Activated CD8-positive, alpha-beta T cell treated with anti-CD3 and anti-CD28 coated beads for 36 hours (primary cell): Measurements from ENCODE around the gene NRXN3. TPM values are rescaled to one million over a fixed set of nuclear protein-coding genes. Genes with fewer than 3 reads are reported as not detected.
A peak's percentile ranks its signal among the peaks of the same experiment; 100 is the strongest.

Source experiments
- ATAC-seq: fragments of 200-7000 bp; cut with Tn5 transposase; one replicate; pipeline ENCODE4 v1.10.0; 2021; ENCODE audit warnings: mild to moderate bottlenecking, moderate library complexity
- CTCF ChIA-PET: fragments of 350-600 bp; sonication (Branson Sonifier 250); formaldehyde crosslinking; loops from one replicate; lab custom pipeline; 2021; ENCODE audit warnings: antibody characterized with exemption; lab: Charles Lee
- POLR2A ChIA-PET: fragments of 350-600 bp; sonication (Branson Sonifier 250); formaldehyde crosslinking; loops from one replicate; lab custom pipeline; 2021; ENCODE audit warnings: antibody characterized with exemption; lab: Charles Lee
- DNase-seq: peaks from one replicate; pipeline ENCODE4 v3.0.0-alpha.2; 2020
- H3K27ac Mint-ChIP-seq: one replicate; pipeline ENCODE4 v1.8.0; 2021; ENCODE audit warnings: mild to moderate bottlenecking, mixed read lengths
- H3K27me3 Mint-ChIP-seq: one replicate; pipeline ENCODE4 v1.8.0; 2021; ENCODE audit warnings: mixed read lengths
- H3K36me3 Mint-ChIP-seq: one replicate; pipeline ENCODE4 v1.8.0; 2021; ENCODE audit warnings: low read depth, mixed read lengths
- H3K4me1 Mint-ChIP-seq: one replicate; pipeline ENCODE4 v1.8.0; 2021; ENCODE audit warnings: low read depth, mixed read lengths
- H3K4me3 Mint-ChIP-seq: one replicate; pipeline ENCODE4 v1.8.0; 2021; ENCODE audit warnings: mild to moderate bottlenecking, moderate library complexity, mixed read lengths
- H3K9me3 Mint-ChIP-seq: one replicate; pipeline ENCODE4 v1.8.0; 2021; ENCODE audit warnings: mixed read lengths
- CTCF ChIP-seq: fragments of 200-600 bp; IDR thresholded peaks from one replicate; pipeline ENCODE4 v1.8.0; 2022; ENCODE audit warnings: antibody characterized with exemption, mild to moderate bottlenecking
- intact Hi-C: fragments of 100-400 bp; cut with micrococcal nuclease; formaldehyde crosslinking; loops from one replicate; pipeline ENCODE4 v1.10.0; 2022
- total RNA-seq, 2 experiments: library from RNA; stranded (reverse); gene quantifications; one replicate each; pipeline ENCODE4 v1.2.3, GENCODE V29; 2021

NRXN3 gene
- total RNA-seq, 2 experiments from 2014 or later, result not detected

GRCh38 chr14:78875049-78875448, 704.9 kb downstream of the NRXN3 start:
- Mint-ChIP-seq H3K4me3 (no peak overlapping the region), H3K4me1 (no peaks in the 10 kb centered on the region), H3K27me3 (peaks cover 1% of the 10 kb centered on the region), H3K9me3 (no peaks in the 10 kb centered on the region), H3K27ac (no peak overlapping the region), H3K36me3 (no peaks in the 10 kb centered on the region)
- POLR2A ChIA-PET, result no interaction called here
- DNase-seq, result no peak
- TF ChIP-seq CTCF, result no peak
- CTCF ChIA-PET, result interaction anchor here (0.7 kb wide), 1 partner anchor 13 kb away, joined by 3 read pairs; no protein-coding TSS in a partner anchor
- no peak for ATAC-seq
- intact Hi-C loops, result no loop called here

GRCh38 chr14:78885884-78886283, 715.7 kb downstream of the NRXN3 start:
- no peak for DNase-seq
- Mint-ChIP-seq H3K27ac (no peak overlapping the region), H3K9me3 (peaks cover 5% of the 10 kb centered on the region), H3K36me3 (no peaks in the 10 kb centered on the region), H3K4me1 (no peaks in the 10 kb centered on the region), H3K4me3 (no peak overlapping the region), H3K27me3 (no peaks in the 10 kb centered on the region)
- no peak for TF ChIP-seq CTCF
- ChIA-PET CTCF (no interaction called here), POLR2A (no interaction called here)
- no peak for ATAC-seq
- intact Hi-C loops, result no loop called here

GRCh38 chr14:78897443-78897842, 727.3 kb downstream of the NRXN3 start:
- ATAC-seq (no peak), DNase-seq (no peak)
- Mint-ChIP-seq H3K36me3 (no peaks in the 10 kb centered on the region), H3K4me3 (no peak overlapping the region), H3K9me3 (no peaks in the 10 kb centered on the region), H3K4me1 (no peaks in the 10 kb centered on the region), H3K27me3 (no peaks in the 10 kb centered on the region), H3K27ac (no peak overlapping the region)
- ChIA-PET CTCF (no interaction called here), POLR2A (no interaction called here)
- intact Hi-C loops, result no loop called here
- no peak for TF ChIP-seq CTCF

- H3K27ac Mint-ChIP-seq, result no peak overlapping the region
- intact Hi-C loops, result no loop called here
- DNase-seq, result peak; percentile 28
- peak; percentile 59 for TF ChIP-seq CTCF
- H3K27me3 Mint-ChIP-seq, result no peaks in the 10 kb centered on the region
- POLR2A ChIA-PET, result no interaction called here
- no peaks in the 10 kb centered on the region for H3K9me3 Mint-ChIP-seq
- CTCF ChIA-PET, result interaction anchor here (0.7 to 0.8 kb wide), 3 partner anchors 11 to 58 kb away, joined by 3 to 4 read pairs (median 3); no protein-coding TSS in a partner anchor
- no peaks in the 10 kb centered on the region for H3K4me1 Mint-ChIP-seq
- no peak for ATAC-seq
- H3K36me3 Mint-ChIP-seq, result no peaks in the 10 kb centered on the region
- no peak overlapping the region for H3K4me3 Mint-ChIP-seq
These were observed 731.9 kb downstream of the NRXN3 start for GRCh38 chr14:78902010-78902623.

GRCh38 chr14:78904094-78904493, 733.9 kb downstream of the NRXN3 start:
- ChIA-PET POLR2A (no interaction called here), CTCF (no interaction called here)
- no peaks in the 10 kb centered on the region for H3K9me3 Mint-ChIP-seq
- H3K27ac Mint-ChIP-seq, result no peak overlapping the region
- intact Hi-C loops, result no loop called here
- no peak overlapping the region for H3K4me3 Mint-ChIP-seq
- no peak for ATAC-seq
- no peaks in the 10 kb centered on the region for H3K36me3 Mint-ChIP-seq
- no peaks in the 10 kb centered on the region for H3K4me1 Mint-ChIP-seq
- DNase-seq, result no peak
- no peaks in the 10 kb centered on the region for H3K27me3 Mint-ChIP-seq
- no peak for TF ChIP-seq CTCF
